ENCODE data around the gene IL1RL2. TPM values are rescaled to one million over a fixed set of nuclear protein-coding genes. Genes with fewer than 3 reads are reported as not detected.

The IL1RL2 gene
- total and polyA plus RNA-seq, 2 of the 4 experiments (the other 2 are of a cell fraction): 0.09 to 0.36 TPM

- Histone ChIP-seq H2AK5ac (ENCODE audit: low read depth, low read length) (peak overlapping the region; percentile 36), H2AK9ac (replicated peaks; ENCODE audit: low read depth, low read length, poor library complexity) (no peak overlapping the region), H3K56ac (ENCODE audit: extremely low read depth, insufficient read depth, low read length) (no peak overlapping the region), H3K23ac (ENCODE audit: low read depth, low read length) (0 out of 2 replicates have a peak overlapping the region, but pooled peaks have one; percentile 21), H3K9ac (ENCODE audit: low read depth, low read length) (no peak overlapping the region), H3K27ac (ENCODE audit: insufficient read depth, low read length) (peak overlapping the region; percentile 50; the same call in 1 of the 2 replicates), H2BK5ac (ENCODE audit: low read depth, low read length, poor library complexity, severe bottlenecking) (no peak overlapping the region), H3K4me2 (ENCODE audit: low read depth, low read length) (no peak overlapping the region), H2AFZ (replicated peaks; ENCODE audit: low read length, poor library complexity) (no peak overlapping the region), H3K18ac (ENCODE audit: low read depth, low read length) (peak overlapping the region; percentile 29), H4K5ac (ENCODE audit: low read depth, low read length) (0 out of 2 replicates have a peak overlapping the region, but pooled peaks have one; percentile 13), H3K79me1 (ENCODE audit: low read depth in 1 of 2, low read length in 2 of 2) (no peaks in the 10 kb centered on the region), H3K4ac (ENCODE audit: low read depth, low read length) (peak overlapping the region; percentile 37), H3K14ac (replicated peaks; ENCODE audit: low read depth, low read length) (peak overlapping the region; percentile 59), H3K36me3 (ENCODE audit: control insufficient read depth, insufficient read depth, low read length) (no peaks in the 10 kb centered on the region), H3K27me3 (ENCODE audit: control insufficient read depth, insufficient read depth, low read length) (no peaks in the 10 kb centered on the region), H2BK20ac (ENCODE audit: low read depth, low read length) (peak overlapping the region; percentile 57; the same call in 1 of the 2 replicates), H3K4me3 (ENCODE audit: insufficient read depth, low read depth, low read length) (no peak overlapping the region), H3K9me3 (ENCODE audit: control insufficient read depth, insufficient read depth, low read length) (no peaks in the 10 kb centered on the region), H4K20me1 (ENCODE audit: insufficient read depth, low read length) (no peaks in the 10 kb centered on the region), H2BK120ac (ENCODE audit: low read depth, low read length) (peak overlapping the region; percentile 57), H3K4me1 (ENCODE audit: control insufficient read depth, insufficient read depth, low read length) (peaks cover 14% of the 10 kb centered on the region), H4K91ac (ENCODE audit: insufficient read depth, low read depth, low read length) (peak overlapping the region; percentile 14), H4K8ac (ENCODE audit: low read depth in 2 of 2, low read length in 2 of 2) (peak overlapping the region in 1 of 2 experiments; percentile 31; a peak in 1 of 4 replicates), H3K9me1 (ENCODE audit: insufficient read depth, low read length) (peaks cover 7% of the 10 kb centered on the region), H2BK15ac (ENCODE audit: low read depth, low read length) (peak overlapping the region; percentile 16; the same call in 1 of the 3 replicates)
- DNase-seq: peak; percentile 70
- ATAC-seq (ENCODE audit: low read depth): peak; percentile 30
- BruUV-seq (replicated peaks): no TSS peak
- ChIA-PET POLR2A (ENCODE audit: unreplicated experiment) (no interaction called here), CTCF (interaction anchor here (1.0 kb wide), 1 partner anchor 15 kb away, joined by 3 read pairs; no protein-coding TSS in a partner anchor)
- intact Hi-C loops (cut with micrococcal nuclease) (no loop called here), dilution Hi-C loops (cut with HindIII; ENCODE audit: low sequenced_read_pairs, unreplicated experiment) (no loop called here), in situ Hi-C loops (cut with MboI; ENCODE audit: low sequenced_read_pairs) (no loop called here)
- WGBS, 2 experiments (ENCODE audit: extremely low coverage in 2 of 2, insufficient read length in 1 of 2): 57% methylated on average over 3 of the region's 6 CpGs; no CpG with 5 or more reads in 1 of the 2 experiments
- TF ChIP-seq MXI1 (IDR thresholded peaks at IDR 0.05; ENCODE audit: borderline replicate concordance, low read depth, low read length): no peak
- no peak for TF ChIP-seq BHLHE40 (IDR thresholded peaks at IDR 0.05; ENCODE audit: low read depth, low read length)
- TF ChIP-seq CEBPB (IDR thresholded peaks at IDR 0.05; ENCODE audit: low read depth, low read length): peak; percentile 76
Observed at GRCh38 chr2:102262216-102263129, 75.7 kb downstream of the IL1RL2 start.

All from IMR-90 (cell line).